Measurements from ENCODE around the gene HES7.

HES7 gene

GRCh38 chr17:8142887-8143580 is 19.1 kb upstream of the HES7 start:
- no peak for DNase-seq
- peak; percentile 42 for TF ChIP-seq POLR2A (IDR thresholded peaks at IDR 0.05; ENCODE audit: low read length)
- TF ChIP-seq GATA1 (IDR thresholded peaks at IDR 0.05; ENCODE audit: low read depth, low read length) = no peak

DNA sequence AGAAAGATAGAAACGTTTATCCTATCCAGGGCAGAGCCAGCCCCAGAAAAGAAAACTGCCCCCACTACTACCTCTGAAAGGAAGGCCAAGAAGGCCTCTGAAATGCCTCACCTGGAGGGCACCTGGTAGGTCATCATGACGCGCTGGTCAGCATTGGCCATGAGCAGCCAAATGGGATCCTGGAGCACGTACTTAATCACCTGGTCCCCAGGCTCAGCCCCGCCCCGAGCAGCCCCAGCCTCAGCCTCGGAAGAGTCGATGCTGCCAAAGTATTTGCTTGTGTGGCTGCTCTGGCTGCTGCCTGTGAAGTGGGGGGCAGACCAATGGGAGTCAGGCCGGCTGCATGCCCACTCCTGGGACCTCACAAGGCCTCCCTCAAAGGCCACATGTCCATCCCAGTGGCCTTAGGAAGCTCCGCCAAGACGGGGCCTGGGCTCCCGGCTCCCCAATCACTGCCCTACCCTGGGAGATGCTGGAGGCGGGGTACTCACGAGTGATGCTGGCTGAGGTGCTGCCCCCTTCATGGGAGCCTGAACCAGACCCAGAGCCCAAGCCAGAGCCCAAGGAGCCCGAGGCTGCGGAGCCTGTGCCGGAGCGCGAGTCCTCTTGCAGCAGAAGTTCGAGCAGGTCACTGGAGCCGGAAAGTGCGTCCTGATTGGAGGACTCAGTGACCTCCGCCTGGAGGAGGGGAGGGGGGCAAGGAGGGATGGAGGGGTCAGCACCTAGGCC is 18.4 kb upstream of the HES7 start:
- TF ChIP-seq POLR2A (IDR thresholded peaks at IDR 0.05; ENCODE audit: low read length) (peak; percentile 20), GATA1 (IDR thresholded peaks at IDR 0.05; ENCODE audit: low read depth, low read length) (no peak)
- DNase-seq = no peak

- TF ChIP-seq GATA1 (IDR thresholded peaks at IDR 0.05; ENCODE audit: low read depth, low read length) (no peak), POLR2A (IDR thresholded peaks at IDR 0.05; ENCODE audit: low read length) (no peak)
These were observed 17.8 kb upstream of the HES7 start for GRCh38 chr17:8141741-8142140.

GRCh38 chr17:8141045-8141444 is 17.1 kb upstream of the HES7 start:
- peak; percentile 15 for TF ChIP-seq POLR2A (IDR thresholded peaks at IDR 0.05; ENCODE audit: low read length)
- TF ChIP-seq GATA1 (IDR thresholded peaks at IDR 0.05; ENCODE audit: low read depth, low read length) = no peak
- no peak for DNase-seq

More at GRCh38 chr17:8141741-8142140, 17.8 kb upstream of the HES7 start:
- DNase-seq = no peak

GRCh38 chr17:8140065-8141029 is 16.4 kb upstream of the HES7 start:
- TF ChIP-seq POLR2A (IDR thresholded peaks at IDR 0.05; ENCODE audit: low read length) = peak; percentile 10
- no peak for TF ChIP-seq GATA1 (IDR thresholded peaks at IDR 0.05; ENCODE audit: low read depth, low read length)
- no peak for DNase-seq

- peak; percentile 98 to 99 for DNase-seq
- no peak for TF ChIP-seq GATA1 (IDR thresholded peaks at IDR 0.05; ENCODE audit: low read depth, low read length)
- TF ChIP-seq POLR2A (IDR thresholded peaks at IDR 0.05; ENCODE audit: low read length) = peak; percentile 81
These were observed 14.9 kb upstream of the HES7 start for GRCh38 chr17:8138672-8139371.

- no peak for DNase-seq
These were observed 14.4 kb upstream of the HES7 start for GRCh38 chr17:8138374-8138671.

DNA sequence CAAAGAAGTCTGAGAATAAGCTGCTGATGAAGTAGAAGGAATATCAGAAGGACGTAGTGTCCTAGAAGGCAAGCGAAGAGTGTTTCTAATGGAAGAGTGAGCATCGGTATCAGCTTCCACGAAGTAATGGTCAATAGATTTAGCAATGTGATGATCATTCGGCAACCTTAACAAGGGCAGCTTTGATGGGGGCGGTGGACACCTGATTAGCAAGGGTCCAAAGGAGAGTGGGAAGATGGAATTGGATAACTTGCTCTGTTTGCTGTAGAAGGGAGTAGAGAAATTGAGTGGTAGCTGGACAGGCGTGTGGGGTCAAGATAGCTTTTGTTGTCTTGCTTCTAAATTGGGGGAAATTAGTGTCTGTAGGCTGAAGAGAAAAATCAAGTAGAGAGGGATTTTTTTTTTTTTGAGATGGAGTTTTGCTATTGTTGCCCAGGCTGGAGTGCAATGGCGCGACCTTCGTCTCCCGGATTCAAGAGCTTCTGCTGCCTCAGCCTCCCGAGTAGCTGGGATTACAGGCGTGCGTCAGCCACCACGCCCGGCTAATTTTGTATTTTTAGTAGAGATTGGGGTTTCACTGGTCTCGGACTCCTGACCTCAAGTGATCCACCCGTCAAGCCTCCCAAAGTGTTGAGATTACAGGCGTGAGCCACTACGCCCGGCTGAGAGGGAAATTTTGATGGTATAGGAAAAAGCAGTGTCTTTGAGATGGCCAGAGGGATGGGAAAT is 13.9 kb upstream of the HES7 start:
- TF ChIP-seq GATA1 (IDR thresholded peaks at IDR 0.05; ENCODE audit: low read depth, low read length) = no peak
- no peak for TF ChIP-seq POLR2A (IDR thresholded peaks at IDR 0.05; ENCODE audit: low read length)
- DNase-seq = no peak

More at GRCh38 chr17:8138374-8138671, 14.4 kb upstream of the HES7 start:
- TF ChIP-seq GATA1 (IDR thresholded peaks at IDR 0.05; ENCODE audit: low read depth, low read length) = no peak
- TF ChIP-seq POLR2A (IDR thresholded peaks at IDR 0.05; ENCODE audit: low read length) = no peak

GRCh38 chr17:8133941-8134340 is 10.0 kb upstream of the HES7 start:
- TF ChIP-seq POLR2A (IDR thresholded peaks at IDR 0.05; ENCODE audit: low read length) (no peak), GATA1 (IDR thresholded peaks at IDR 0.05; ENCODE audit: low read depth, low read length) (no peak)
- no peak for DNase-seq

DNA sequence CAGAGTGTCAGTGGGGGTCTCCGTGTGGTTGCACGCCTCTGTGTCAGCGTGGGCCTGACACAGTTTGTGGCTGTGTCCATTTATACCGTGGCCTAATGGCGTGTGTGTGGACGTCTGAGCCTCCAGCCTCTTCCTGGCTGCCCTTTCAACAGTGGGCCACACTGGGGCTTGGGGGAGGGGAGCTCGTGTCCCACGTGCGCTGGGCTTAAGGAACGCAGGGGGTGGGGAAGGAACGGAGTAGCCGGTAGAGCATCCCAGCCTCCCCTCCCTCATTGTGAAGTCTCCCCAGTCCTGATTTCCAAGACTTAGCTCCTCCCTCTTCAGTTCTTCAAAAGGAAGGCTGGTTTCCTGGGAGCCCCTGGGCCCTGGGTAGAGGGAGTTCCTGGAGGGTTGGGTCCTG is 9.5 kb upstream of the HES7 start:
- TF ChIP-seq POLR2A (IDR thresholded peaks at IDR 0.05; ENCODE audit: low read length) = no peak
- no peak for TF ChIP-seq GATA1 (IDR thresholded peaks at IDR 0.05; ENCODE audit: low read depth, low read length)
- no peak for DNase-seq

DNA sequence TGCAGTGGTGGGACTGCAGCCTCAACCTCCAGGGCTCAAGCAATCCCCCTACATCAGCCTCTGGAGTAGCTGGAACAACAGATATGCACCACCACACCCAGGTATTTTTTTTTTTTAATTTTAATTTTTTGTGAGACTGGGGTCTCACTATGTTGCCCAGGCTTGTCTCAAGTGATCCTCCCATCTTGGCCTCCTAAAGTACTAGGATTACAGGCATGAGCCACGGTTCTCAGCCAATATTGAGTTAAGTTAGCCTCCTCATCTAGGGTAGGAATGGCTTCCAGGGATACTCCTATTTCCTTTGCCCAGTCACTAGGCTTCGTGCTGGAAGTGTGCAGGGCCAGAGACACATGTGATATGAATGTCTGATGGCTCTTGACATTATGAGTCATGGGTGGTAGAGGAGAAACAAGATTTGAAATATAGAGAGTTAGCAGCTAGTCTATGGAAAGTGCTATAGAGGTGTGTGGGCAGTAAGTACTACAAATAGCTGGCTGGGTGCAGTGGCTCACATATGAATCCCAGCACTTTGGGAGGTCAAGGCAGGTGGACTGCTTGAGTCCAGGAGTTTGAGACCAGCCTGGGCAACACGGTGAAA is 8.0 kb upstream of the HES7 start:
- TF ChIP-seq GATA1 (IDR thresholded peaks at IDR 0.05; ENCODE audit: low read depth, low read length) (no peak), POLR2A (IDR thresholded peaks at IDR 0.05; ENCODE audit: low read length) (no peak)
- no peak for DNase-seq

DNA sequence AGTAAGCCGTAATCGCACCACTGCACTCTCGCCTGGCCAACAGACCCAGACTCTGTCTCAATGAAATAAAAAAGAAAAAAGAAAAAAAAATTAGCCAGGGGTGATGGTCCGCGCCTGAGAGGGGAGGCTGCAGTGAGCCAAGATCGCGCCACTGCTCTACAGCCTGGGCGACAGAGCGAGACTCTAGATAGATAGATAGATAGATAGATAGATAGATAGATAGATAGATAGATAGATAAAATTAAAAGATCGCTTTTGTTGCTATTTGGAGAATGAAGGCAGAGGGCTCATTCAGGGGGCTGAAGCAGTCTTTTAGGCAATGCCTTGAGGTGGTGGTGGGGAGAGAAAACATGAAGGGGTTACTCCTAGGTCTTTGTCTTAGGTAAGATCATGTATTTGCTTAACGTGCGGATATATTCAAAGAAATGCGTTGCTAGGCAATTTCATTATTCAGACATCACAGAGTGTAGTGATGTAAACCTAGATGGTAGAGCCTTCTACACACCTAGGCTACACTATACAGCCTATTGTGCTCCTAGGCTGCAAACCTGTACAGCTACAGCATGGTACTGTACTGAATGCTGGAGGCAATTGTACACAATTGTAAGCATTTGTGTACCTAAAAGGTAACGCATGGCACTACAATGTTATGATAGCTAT is 4.3 kb upstream of the HES7 start:
- DNase-seq = no peak
- TF ChIP-seq POLR2A (IDR thresholded peaks at IDR 0.05; ENCODE audit: low read length) (no peak), GATA1 (IDR thresholded peaks at IDR 0.05; ENCODE audit: low read depth, low read length) (no peak)
